Neural cell (in vitro differentiated cells): ENCODE data around the gene MYO3B. TPM values are rescaled to one million over a fixed set of nuclear protein-coding genes. Genes with fewer than 3 reads are reported as not detected.

Experiments used
- H2AFZ ChIP-seq: fragments of 200-600, 300-800 bp; sonication (generic), shearing (Covaris generic); 2 replicates; pipeline ENCODE4 v1.6.0; 2014; ENCODE audit warnings: low read depth, mild to moderate bottlenecking, antibody characterized with exemption, low read length, moderate library complexity
- H3F3A ChIP-seq: fragments of 200-600 bp; shearing (Covaris generic); 2 replicates; pipeline ENCODE4 v1.6.1; 2016; ENCODE audit warnings: mild to moderate bottlenecking, moderate library complexity, mixed read lengths, antibody characterized with exemption, low read length; ENCODE audit not compliant: insufficient read depth, poor library complexity, severe bottlenecking
- H3K27ac ChIP-seq: fragments of 200-600, 300-800 bp; sonication (generic), shearing (Covaris generic); 2 replicates; pipeline ENCODE4 v1.5.1; 2014; ENCODE audit warnings: mild to moderate bottlenecking, low read length, moderate library complexity
- H3K27me3 ChIP-seq: fragments of 300-800, 200-600 bp; sonication (generic), shearing (Covaris generic); 2 replicates; pipeline ENCODE4 v1.6.0; 2014; ENCODE audit warnings: mild to moderate bottlenecking, low read depth, low read length, moderate library complexity; ENCODE audit not compliant: insufficient read depth
- H3K36me3 ChIP-seq: fragments of 300-800, 200-600 bp; sonication (generic), shearing (Covaris generic); 2 replicates; pipeline ENCODE4 v1.5.1; 2014; ENCODE audit warnings: mild to moderate bottlenecking, antibody characterized with exemption, low read length, moderate library complexity; ENCODE audit not compliant: insufficient read depth
- H3K4me2 ChIP-seq: fragments of 300-800, 200-600 bp; sonication (generic), shearing (Covaris generic); 2 replicates; pipeline ENCODE4 v1.6.0; 2014; ENCODE audit warnings: mild to moderate bottlenecking, low read length
- H3K4me3 ChIP-seq: fragments of 300-800, 200-600 bp; sonication (generic), shearing (Covaris generic); 2 replicates; pipeline ENCODE4 v1.5.1; 2014; ENCODE audit warnings: mild to moderate bottlenecking, low read length, moderate library complexity
- H3K79me2 ChIP-seq: fragments of 200-600 bp; shearing (Covaris generic); replicated peaks from 2 replicates; pipeline ENCODE4 v1.6.0; 2014; ENCODE audit warnings: mild to moderate bottlenecking, low read length, moderate library complexity; ENCODE audit not compliant: insufficient read depth
- H3K9ac ChIP-seq: fragments of 300-800, 200-600 bp; sonication (generic), shearing (Covaris generic); 2 replicates; pipeline ENCODE4 v1.6.1; 2016; ENCODE audit warnings: mild to moderate bottlenecking, low read length, mixed read lengths
- H3K9me2 ChIP-seq: fragments of 200-600 bp; shearing (Covaris generic); 2 replicates; pipeline ENCODE4 v1.6.1; 2016; ENCODE audit warnings: mild to moderate bottlenecking, low read length, mixed read lengths; ENCODE audit not compliant: insufficient read depth
- H3K9me3 ChIP-seq: fragments of 200-600, 300-800 bp; sonication (generic), shearing (Covaris generic); 2 replicates; pipeline ENCODE4 v1.6.1; 2016; ENCODE audit warnings: mild to moderate bottlenecking, mixed run types, low read length, moderate library complexity, mixed read lengths
- H4K20me1 ChIP-seq: fragments of 200-600 bp; shearing (Covaris generic); 2 replicates; pipeline ENCODE4 v1.6.1; 2016; ENCODE audit warnings: mild to moderate bottlenecking, mixed run types; ENCODE audit not compliant: insufficient read depth
- EP300 ChIP-seq: fragments of 450-650 bp; conservative IDR thresholded peaks from 2 replicates; pipeline ENCODE4 v1.6.1; 2014; ENCODE audit warnings: antibody characterized with exemption, mild to moderate bottlenecking, moderate library complexity; ENCODE audit not compliant: poor library complexity, severe bottlenecking
- EZH2 ChIP-seq: fragments of 200-600, 300-800 bp; shearing (Covaris generic), sonication (generic); IDR thresholded peaks from 2 replicates; pipeline ENCODE4 v1.6.1; 2014; ENCODE audit warnings: antibody characterized with exemption, low read length, borderline replicate concordance, mild to moderate bottlenecking; ENCODE audit not compliant: insufficient read depth, poor library complexity, severe bottlenecking
- MXI1 ChIP-seq: fragments of 450-650 bp; conservative IDR thresholded peaks from 2 replicates; pipeline ENCODE4 v1.6.1; 2014; ENCODE audit warnings: antibody characterized with exemption, mild to moderate bottlenecking; ENCODE audit not compliant: poor library complexity, severe bottlenecking
- POLR2AphosphoS5 ChIP-seq: IDR thresholded peaks from 2 replicates; pipeline ENCODE4 v1.6.1; 2012
- RAD21 ChIP-seq: fragments of 450-650 bp; conservative IDR thresholded peaks from 2 replicates; pipeline ENCODE4 v1.6.1; 2014; ENCODE audit warnings: antibody characterized with exemption, mild to moderate bottlenecking, moderate library complexity
- SMC3 ChIP-seq: fragments of 450-650 bp; conservative IDR thresholded peaks from 2 replicates; pipeline ENCODE4 v1.6.1; 2014; ENCODE audit warnings: antibody characterized with exemption, mild to moderate bottlenecking, moderate library complexity; ENCODE audit not compliant: poor library complexity
- TAF1 ChIP-seq: IDR thresholded peaks from 2 replicates; pipeline ENCODE4 v1.6.1; 2012; ENCODE audit warnings: low read depth
- polyA plus RNA-seq: library from polyadenylated mRNA; depleted of rRNA; stranded (reverse); fragments of >200 nt; gene quantifications from 2 replicates; pipeline ENCODE4 v1.2.3, GENCODE V29; 2014
- TF ChIP-seq, protein P1 (sequence below): IDR thresholded peaks from 2 replicates; pipeline ENCODE4 v1.6.1; 2012; ENCODE audit warnings: borderline replicate concordance
- TF ChIP-seq, protein P2 (sequence below): fragments of 450-650 bp; IDR thresholded peaks from 2 replicates; pipeline ENCODE4 v1.5.1; 2014; ENCODE audit warnings: antibody characterized with exemption, mild to moderate bottlenecking, moderate library complexity; ENCODE audit not compliant: poor library complexity, severe bottlenecking

Gene MYO3B
- polyA plus RNA-seq, 1 donor from 2014 or later = 0.11 TPM

DNA sequence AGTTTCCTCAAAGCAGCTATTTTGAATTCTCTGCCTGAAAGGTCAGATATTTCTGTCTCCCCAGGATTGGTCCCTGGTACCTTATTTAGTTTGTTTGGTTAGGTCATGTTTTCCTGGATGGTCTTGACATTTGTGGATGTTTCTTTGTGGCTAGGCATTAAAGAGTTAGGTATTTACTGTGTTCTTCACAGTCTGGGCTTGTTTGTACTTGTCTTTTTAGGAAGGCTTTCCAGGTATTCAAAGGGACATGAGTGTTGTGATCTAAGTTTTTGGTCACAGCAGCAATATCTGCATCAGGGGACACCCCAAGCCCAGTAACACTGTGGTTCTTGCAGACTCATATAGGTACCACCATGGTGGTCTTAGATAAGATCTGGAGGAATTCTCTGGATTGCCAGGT is 11.8 kb downstream of the MYO3B start:
- no peaks in the 10 kb centered on the region for H4K20me1 ChIP-seq
- TF ChIP-seq, protein P1, sequence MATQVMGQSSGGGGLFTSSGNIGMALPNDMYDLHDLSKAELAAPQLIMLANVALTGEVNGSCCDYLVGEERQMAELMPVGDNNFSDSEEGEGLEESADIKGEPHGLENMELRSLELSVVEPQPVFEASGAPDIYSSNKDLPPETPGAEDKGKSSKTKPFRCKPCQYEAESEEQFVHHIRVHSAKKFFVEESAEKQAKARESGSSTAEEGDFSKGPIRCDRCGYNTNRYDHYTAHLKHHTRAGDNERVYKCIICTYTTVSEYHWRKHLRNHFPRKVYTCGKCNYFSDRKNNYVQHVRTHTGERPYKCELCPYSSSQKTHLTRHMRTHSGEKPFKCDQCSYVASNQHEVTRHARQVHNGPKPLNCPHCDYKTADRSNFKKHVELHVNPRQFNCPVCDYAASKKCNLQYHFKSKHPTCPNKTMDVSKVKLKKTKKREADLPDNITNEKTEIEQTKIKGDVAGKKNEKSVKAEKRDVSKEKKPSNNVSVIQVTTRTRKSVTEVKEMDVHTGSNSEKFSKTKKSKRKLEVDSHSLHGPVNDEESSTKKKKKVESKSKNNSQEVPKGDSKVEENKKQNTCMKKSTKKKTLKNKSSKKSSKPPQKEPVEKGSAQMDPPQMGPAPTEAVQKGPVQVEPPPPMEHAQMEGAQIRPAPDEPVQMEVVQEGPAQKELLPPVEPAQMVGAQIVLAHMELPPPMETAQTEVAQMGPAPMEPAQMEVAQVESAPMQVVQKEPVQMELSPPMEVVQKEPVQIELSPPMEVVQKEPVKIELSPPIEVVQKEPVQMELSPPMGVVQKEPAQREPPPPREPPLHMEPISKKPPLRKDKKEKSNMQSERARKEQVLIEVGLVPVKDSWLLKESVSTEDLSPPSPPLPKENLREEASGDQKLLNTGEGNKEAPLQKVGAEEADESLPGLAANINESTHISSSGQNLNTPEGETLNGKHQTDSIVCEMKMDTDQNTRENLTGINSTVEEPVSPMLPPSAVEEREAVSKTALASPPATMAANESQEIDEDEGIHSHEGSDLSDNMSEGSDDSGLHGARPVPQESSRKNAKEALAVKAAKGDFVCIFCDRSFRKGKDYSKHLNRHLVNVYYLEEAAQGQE = no peak
- TF ChIP-seq TAF1 (no peak), EZH2 (no peak), POLR2AphosphoS5 (no peak), MXI1 (no peak)
- TF ChIP-seq, protein P2, sequence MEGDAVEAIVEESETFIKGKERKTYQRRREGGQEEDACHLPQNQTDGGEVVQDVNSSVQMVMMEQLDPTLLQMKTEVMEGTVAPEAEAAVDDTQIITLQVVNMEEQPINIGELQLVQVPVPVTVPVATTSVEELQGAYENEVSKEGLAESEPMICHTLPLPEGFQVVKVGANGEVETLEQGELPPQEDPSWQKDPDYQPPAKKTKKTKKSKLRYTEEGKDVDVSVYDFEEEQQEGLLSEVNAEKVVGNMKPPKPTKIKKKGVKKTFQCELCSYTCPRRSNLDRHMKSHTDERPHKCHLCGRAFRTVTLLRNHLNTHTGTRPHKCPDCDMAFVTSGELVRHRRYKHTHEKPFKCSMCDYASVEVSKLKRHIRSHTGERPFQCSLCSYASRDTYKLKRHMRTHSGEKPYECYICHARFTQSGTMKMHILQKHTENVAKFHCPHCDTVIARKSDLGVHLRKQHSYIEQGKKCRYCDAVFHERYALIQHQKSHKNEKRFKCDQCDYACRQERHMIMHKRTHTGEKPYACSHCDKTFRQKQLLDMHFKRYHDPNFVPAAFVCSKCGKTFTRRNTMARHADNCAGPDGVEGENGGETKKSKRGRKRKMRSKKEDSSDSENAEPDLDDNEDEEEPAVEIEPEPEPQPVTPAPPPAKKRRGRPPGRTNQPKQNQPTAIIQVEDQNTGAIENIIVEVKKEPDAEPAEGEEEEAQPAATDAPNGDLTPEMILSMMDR = no peak
- no peak overlapping the region for H3K4me2 ChIP-seq
- H3K4me3 ChIP-seq = no peak overlapping the region
- H2AFZ ChIP-seq = no peak overlapping the region
- H3F3A ChIP-seq = no peaks in the 10 kb centered on the region
- no peaks in the 10 kb centered on the region for H3K79me2 ChIP-seq
- H3K36me3 ChIP-seq = no peaks in the 10 kb centered on the region
- no peaks in the 10 kb centered on the region for H3K27me3 ChIP-seq
- H3K9me3 ChIP-seq = no peaks in the 10 kb centered on the region
- H3K9me2 ChIP-seq = no peaks in the 10 kb centered on the region
- no peak overlapping the region for H3K27ac ChIP-seq
- no peak overlapping the region for H3K9ac ChIP-seq

GRCh38 chr2:170190172-170190571 is 12.2 kb downstream of the MYO3B start:
- H3K36me3 ChIP-seq = no peaks in the 10 kb centered on the region
- no peaks in the 10 kb centered on the region for H3K79me2 ChIP-seq
- H3F3A ChIP-seq = no peaks in the 10 kb centered on the region
- no peak overlapping the region for H3K27ac ChIP-seq
- H2AFZ ChIP-seq = no peak overlapping the region
- H3K9me3 ChIP-seq = no peaks in the 10 kb centered on the region
- H3K9me2 ChIP-seq = no peaks in the 10 kb centered on the region
- H3K4me3 ChIP-seq = no peak overlapping the region
- H3K27me3 ChIP-seq = no peaks in the 10 kb centered on the region
- TF ChIP-seq, protein P2 = no peak
- TF ChIP-seq, protein P1 = no peak
- TF ChIP-seq TAF1 (no peak), SMC3 (no peak), EZH2 (no peak), EP300 (no peak), RAD21 (no peak), MXI1 (no peak), POLR2AphosphoS5 (no peak)
- no peaks in the 10 kb centered on the region for H4K20me1 ChIP-seq
- H3K4me2 ChIP-seq = no peak overlapping the region
- no peak overlapping the region for H3K9ac ChIP-seq
